IMR-90 (cell line): ENCODE data around the gene DNASE1. TPM values are rescaled to one million over a fixed set of nuclear protein-coding genes. Genes with fewer than 3 reads are reported as not detected.

ENCODE experiments used
- ATAC-seq: fragments of 200-7000 bp; cut with Tn5 transposase; 2 replicates; pipeline ENCODE4 v1.9.1; 2020; ENCODE audit warnings: low read depth, mild to moderate bottlenecking, moderate library complexity
- BruUV-seq: library from RNA; stranded (reverse); fragments of 400-500 nt; replicated peaks from 2 replicates; lab custom pipeline; 2021; lab: Mats Ljungman, UMichigan
- CTCF ChIA-PET: fragments of 300-600 bp; formaldehyde crosslinking; extraction: SDS; loops from one replicate; lab custom pipeline; 2021; ENCODE audit warnings: antibody characterized with exemption; lab: Yijun Ruan, JAX
- POLR2A ChIA-PET: fragments of 300-600 bp; sonication (Branson Sonifier 250); formaldehyde crosslinking; loops from one replicate; lab custom pipeline; 2022; ENCODE audit warnings: antibody characterized with exemption; ENCODE audit not compliant: unreplicated experiment; lab: Charles Lee
- DNase-seq: peaks from one replicate; pipeline ENCODE4 v3.0.0; 2013
- H2AFZ ChIP-seq: replicated peaks from 2 replicates; pipeline ENCODE3; 2013; ENCODE audit warnings: low read length, mild to moderate bottlenecking; ENCODE audit not compliant: poor library complexity
- H2AK5ac ChIP-seq: 2 replicates; pipeline ENCODE4 v1.6.1; 2013; ENCODE audit warnings: low read depth, low read length, inconsistent platforms
- H2AK9ac ChIP-seq: replicated peaks from 2 replicates; pipeline ENCODE3; 2013; ENCODE audit warnings: mild to moderate bottlenecking, low read depth, low read length, moderate library complexity; ENCODE audit not compliant: poor library complexity
- H2BK120ac ChIP-seq: 2 replicates; pipeline ENCODE4 v1.6.1; 2013; ENCODE audit warnings: low read depth, low read length, inconsistent platforms
- H2BK15ac ChIP-seq: 3 replicates; pipeline ENCODE4 v1.6.1; 2013; ENCODE audit warnings: low read depth, low read length, inconsistent platforms
- H2BK20ac ChIP-seq: 2 replicates; pipeline ENCODE4 v1.6.1; 2013; ENCODE audit warnings: low read depth, mild to moderate bottlenecking, inconsistent platforms, low read length, moderate library complexity
- H2BK5ac ChIP-seq: 2 replicates; pipeline ENCODE4 v1.6.1; 2013; ENCODE audit warnings: mild to moderate bottlenecking, low read depth, low read length, inconsistent platforms; ENCODE audit not compliant: poor library complexity, severe bottlenecking
- H3K14ac ChIP-seq: replicated peaks from 2 replicates; pipeline ENCODE4 v1.6.1; 2013; ENCODE audit warnings: low read depth, low read length, inconsistent platforms
- H3K18ac ChIP-seq: 2 replicates; pipeline ENCODE4 v1.6.1; 2013; ENCODE audit warnings: low read depth, low read length, control low read depth
- H3K23ac ChIP-seq: 2 replicates; pipeline ENCODE4 v1.6.1; 2013; ENCODE audit warnings: low read depth, low read length, inconsistent platforms
- H3K27ac ChIP-seq: 2 replicates; pipeline ENCODE4 v1.5.1; 2013; ENCODE audit warnings: mild to moderate bottlenecking, control low read depth, low read length; ENCODE audit not compliant: insufficient read depth
- H3K27me3 ChIP-seq: 2 replicates; pipeline ENCODE4 v1.6.1; 2013; ENCODE audit warnings: low read length; ENCODE audit not compliant: control insufficient read depth, insufficient read depth
- H3K36me3 ChIP-seq: 2 replicates; pipeline ENCODE4 v1.6.1; 2013; ENCODE audit warnings: low read length, mixed read lengths; ENCODE audit not compliant: control insufficient read depth, insufficient read depth
- H3K4ac ChIP-seq: 2 replicates; pipeline ENCODE4 v1.6.1; 2013; ENCODE audit warnings: low read depth, low read length, inconsistent platforms
- H3K4me1 ChIP-seq: 2 replicates; pipeline ENCODE4 v1.6.1; 2013; ENCODE audit warnings: low read length, mixed read lengths; ENCODE audit not compliant: control insufficient read depth, insufficient read depth
- H3K4me2 ChIP-seq: 2 replicates; pipeline ENCODE4 v1.6.1; 2013; ENCODE audit warnings: low read depth, mild to moderate bottlenecking, control low read depth, low read length, moderate library complexity
- H3K4me3 ChIP-seq: 2 replicates; pipeline ENCODE4 v1.5.1; 2013; ENCODE audit warnings: low read depth, mild to moderate bottlenecking, control low read depth, low read length, moderate library complexity; ENCODE audit not compliant: insufficient read depth
- H3K56ac ChIP-seq: 2 replicates; pipeline ENCODE4 v1.6.1; 2013; ENCODE audit warnings: low read length, inconsistent platforms; ENCODE audit not compliant: insufficient read depth; ENCODE audit errors: extremely low read depth
- H3K79me1 ChIP-seq, 2 experiments: 2 replicates each; pipeline ENCODE4 v1.6.1; 2013; ENCODE audit warnings: low read length in 2 of 2, inconsistent platforms in 1 of 2, low read depth in 1 of 2
- H3K9ac ChIP-seq: 2 replicates; pipeline ENCODE4 v1.6.1; 2013; ENCODE audit warnings: low read depth, low read length, control low read depth
- H3K9me1 ChIP-seq: 2 replicates; pipeline ENCODE4 v1.6.1; 2013; ENCODE audit warnings: low read length, inconsistent platforms; ENCODE audit not compliant: insufficient read depth
- H3K9me3 ChIP-seq: 2 replicates; pipeline ENCODE4 v1.6.1; 2013; ENCODE audit warnings: low read length; ENCODE audit not compliant: control insufficient read depth, insufficient read depth
- H4K20me1 ChIP-seq: 2 replicates; pipeline ENCODE4 v1.6.1; 2013; ENCODE audit warnings: low read length, inconsistent platforms; ENCODE audit not compliant: insufficient read depth
- H4K5ac ChIP-seq: 2 replicates; pipeline ENCODE4 v1.6.1; 2013; ENCODE audit warnings: mild to moderate bottlenecking, low read depth, low read length, control low read depth
- H4K8ac ChIP-seq, 2 experiments: 2 replicates each; pipeline ENCODE4 v1.6.1; 2013; ENCODE audit warnings: low read depth in 2 of 2, low read length in 2 of 2, control low read depth in 1 of 2, inconsistent platforms in 1 of 2
- H4K91ac ChIP-seq: 2 replicates; pipeline ENCODE4 v1.6.1; 2013; ENCODE audit warnings: low read depth, low read length, inconsistent platforms; ENCODE audit not compliant: insufficient read depth
- BHLHE40 ChIP-seq: fragments of 150-350 bp; IDR thresholded peaks from 2 replicates; pipeline ENCODE4 v1.6.1; 2016; ENCODE audit warnings: mild to moderate bottlenecking, low read depth, low read length
- CEBPB ChIP-seq: IDR thresholded peaks from 2 replicates; pipeline ENCODE4 v1.6.1; 2012; ENCODE audit warnings: low read depth, low read length, improper control_type of control experiment
- CHD1 ChIP-seq: IDR thresholded peaks from 2 replicates; pipeline ENCODE4 v1.6.1; 2012; ENCODE audit warnings: low read depth, low read length, improper control_type of control experiment
- ELK1 ChIP-seq: fragments of 150-350 bp; IDR thresholded peaks from 2 replicates; pipeline ENCODE4 v1.6.1; 2016; ENCODE audit warnings: low read depth, mild to moderate bottlenecking, low read length, moderate library complexity, borderline replicate concordance
- FOS ChIP-seq: fragments of 150-350 bp; IDR thresholded peaks from 2 replicates; pipeline ENCODE4 v1.6.1; 2016; ENCODE audit warnings: low read depth, low read length
- MAFK ChIP-seq: IDR thresholded peaks from 2 replicates; pipeline ENCODE4 v1.6.1; 2012; ENCODE audit warnings: low read depth, low read length, improper control_type of control experiment
- MAZ ChIP-seq: IDR thresholded peaks from 2 replicates; pipeline ENCODE4 v1.6.1; 2012; ENCODE audit warnings: low read depth, mild to moderate bottlenecking, low read length, improper control_type of control experiment, moderate library complexity, borderline replicate concordance
- MXI1 ChIP-seq: IDR thresholded peaks from 2 replicates; pipeline ENCODE4 v1.6.1; 2012; ENCODE audit warnings: low read depth, mild to moderate bottlenecking, low read length, moderate library complexity, borderline replicate concordance
- NFE2L2 ChIP-seq: fragments of 150-350 bp; IDR thresholded peaks from 2 replicates; pipeline ENCODE4 v1.6.1; 2016; ENCODE audit warnings: low read depth, mild to moderate bottlenecking, low read length
- POLR2A ChIP-seq: IDR thresholded peaks from 2 replicates; pipeline ENCODE4 v1.6.1; 2012; ENCODE audit warnings: mild to moderate bottlenecking, low read depth, low read length
- RCOR1 ChIP-seq: IDR thresholded peaks from 2 replicates; pipeline ENCODE4 v1.6.1; 2012; ENCODE audit warnings: mild to moderate bottlenecking, low read length, improper control_type of control experiment; ENCODE audit not compliant: insufficient replicate concordance
- RFX5 ChIP-seq: IDR thresholded peaks from 2 replicates; pipeline ENCODE4 v1.8.0; 2012; ENCODE audit warnings: low read depth, mild to moderate bottlenecking, low read length, moderate library complexity
- SMC3 ChIP-seq: fragments of 150-350 bp; IDR thresholded peaks from 2 replicates; pipeline ENCODE4 v1.6.1; 2016; ENCODE audit warnings: low read depth, mild to moderate bottlenecking, antibody characterized with exemption, low read length, moderate library complexity
- USF2 ChIP-seq: fragments of 150-350 bp; IDR thresholded peaks from 2 replicates; pipeline ENCODE4 v1.6.1; 2017; ENCODE audit warnings: mild to moderate bottlenecking, antibody characterized with exemption, low read length, low read depth
- WGBS, 2 experiments: methylation state at CpG; one replicate each; pipeline versions ENCODE4 v1.1.5 to v1.1.7; 2013; ENCODE audit warnings: missing lambda C conversion rate in 2 of 2; ENCODE audit not compliant: insufficient read length in 1 of 2; ENCODE audit errors: extremely low coverage in 2 of 2; 5-methylcytosine and 5-hydroxymethylcytosine counted together
- dilution Hi-C: fragments of 300-500 bp; cut with HindIII; formaldehyde crosslinking; loops from one replicate; pipeline ENCODE4 v1.14.3; 2018; ENCODE audit warnings: low sequenced_read_pairs; ENCODE audit not compliant: unreplicated experiment
- in situ Hi-C: fragments of 300-500 bp; cut with MboI; formaldehyde crosslinking; loops from 3 replicates; pipeline ENCODE4 v1.14.3; 2019; ENCODE audit warnings: low sequenced_read_pairs, inconsistent platforms, mixed read lengths
- intact Hi-C: fragments of 100-400 bp; cut with micrococcal nuclease; formaldehyde crosslinking; loops from 2 replicates; pipeline ENCODE4 v1.10.0; 2022
- polyA plus RNA-seq, 3 experiments: library from polyadenylated mRNA; depleted of rRNA; stranded (reverse); fragments of >200 nt; gene quantifications; 2 replicates each; pipeline ENCODE4 v1.2.3, GENCODE V29; 2012; ENCODE audit warnings: low replicate concordance in 1 of 3
- total RNA-seq: library from RNA; depleted of rRNA; stranded (reverse); fragments of >200 nt; gene quantifications from 2 replicates; pipeline ENCODE4 v1.2.3, GENCODE V29; 2012

Gene DNASE1
- total and polyA plus RNA-seq, 2 of the 4 experiments (the other 2 are of a cell fraction), result 5.4 to 15.9 TPM

GRCh38 chr16:3677994-3678393 is 23.5 kb downstream of the DNASE1 start (continued):
- no peak for TF ChIP-seq RFX5
- TF ChIP-seq USF2, result no peak

- Histone ChIP-seq H3K23ac (no peak overlapping the region), H3K4me3 (no peak overlapping the region), H3K9ac (no peak overlapping the region), H2AK9ac (no peak overlapping the region), H2BK120ac (no peak overlapping the region), H3K18ac (no peak overlapping the region), H4K20me1 (0 out of 2 replicates have a peak, but pooled peaks cover 2% of the 10 kb centered on the region), H3K14ac (no peak overlapping the region), H2BK5ac (no peak overlapping the region), H3K27me3 (no peaks in the 10 kb centered on the region), H3K9me1 (no peaks in the 10 kb centered on the region; the same call in 1 of the 2 replicates), H2AK5ac (no peak overlapping the region), H4K5ac (no peak overlapping the region), H3K4ac (no peak overlapping the region), H2BK15ac (no peak overlapping the region), H3K4me2 (no peak overlapping the region), H3K27ac (no peak overlapping the region), H3K36me3 (peaks cover 34% of the 10 kb centered on the region), H4K91ac (no peak overlapping the region), H3K9me3 (no peaks in the 10 kb centered on the region), H3K79me1 (peaks cover 0 to 7% of the 10 kb centered on the region in 2 experiments; a peak in 2 of 4 replicates), H4K8ac (no peak overlapping the region), H3K4me1 (no peaks in the 10 kb centered on the region), H3K56ac (no peak overlapping the region), H2AFZ (no peak overlapping the region), H2BK20ac (no peak overlapping the region)
- DNase-seq, result no peak
- in situ Hi-C loops, result no loop called here
- intact Hi-C loops, result no loop called here
- POLR2A ChIA-PET, result no interaction called here
- 88% methylated on average over 1 of the region's 3 CpGs; no CpG with 5 or more reads in 1 of the 2 experiments for WGBS, 2 experiments
- ATAC-seq, result no peak
- CTCF ChIA-PET, result interaction anchor here (1.1 kb wide), 1 partner anchor 592 kb away, joined by 3 read pairs; the partner anchor contains the start of gene TFAP4
- BruUV-seq, result no TSS peak
- dilution Hi-C loops, result no loop called here
- TF ChIP-seq RCOR1, result no peak
- TF ChIP-seq MAZ, result no peak
- TF ChIP-seq MXI1, result no peak
- TF ChIP-seq RFX5, result no peak
- no peak for TF ChIP-seq POLR2A
- TF ChIP-seq ELK1, result no peak
- no peak for TF ChIP-seq USF2
- no peak for TF ChIP-seq FOS
- no peak for TF ChIP-seq NFE2L2
- TF ChIP-seq SMC3, result no peak
- no peak for TF ChIP-seq CHD1
- no peak for TF ChIP-seq MAFK
- TF ChIP-seq BHLHE40, result no peak
- TF ChIP-seq CEBPB, result no peak
Measured at GRCh38 chr16:3681206-3681605, 26.7 kb downstream of the DNASE1 start.
